Thymus (tissue), 11 donors: ENCODE results near the gene HCAR2. TPM values are rescaled to one million over a fixed set of nuclear protein-coding genes. Genes with fewer than 3 reads are reported as not detected.
"Not testable (repeated sequence)": the region's sequence is repeated elsewhere in the genome, so short reads cannot be mapped to it uniquely, and the experiment has no call there.

Experiments
- DNase-seq, 9 donors: peaks; one replicate each; pipeline ENCODE4 v3.0.0-alpha.2; 2013; ENCODE audit warnings: low spot score in 9 of 9, low read depth in 6 of 9, missing footprints in 1 of 9
- H3K27ac ChIP-seq, 2 donors: one replicate each; pipeline ENCODE4 v1.5.1; 2013; ENCODE audit warnings: control low read depth in 1 of 2, low read depth in 1 of 2, low read length in 1 of 2, mild to moderate bottlenecking in 1 of 2, moderate library complexity in 1 of 2
- H3K27me3 ChIP-seq, 2 donors: one replicate each; pipeline ENCODE4 v1.5.1; 2013; ENCODE audit warnings: low read length in 1 of 2; ENCODE audit not compliant: control insufficient read depth in 2 of 2, insufficient read depth in 1 of 2
- H3K36me3 ChIP-seq, 2 donors: one replicate each; pipeline ENCODE4 v1.5.1; 2013; ENCODE audit warnings: low read length in 1 of 2, mild to moderate bottlenecking in 1 of 2, moderate library complexity in 1 of 2; ENCODE audit not compliant: control insufficient read depth in 2 of 2, insufficient read depth in 2 of 2
- H3K4me1 ChIP-seq, 2 donors: one replicate each; pipeline ENCODE4 v1.5.1; 2013; ENCODE audit warnings: low read length in 2 of 2; ENCODE audit not compliant: control insufficient read depth in 2 of 2, insufficient read depth in 2 of 2
- H3K4me3 ChIP-seq, 2 donors: one replicate each; pipeline ENCODE4 v1.5.1; 2013; ENCODE audit warnings: low read length in 2 of 2, control low read depth in 1 of 2, mild to moderate bottlenecking in 1 of 2
- H3K9me3 ChIP-seq, 2 donors: one replicate each; pipeline ENCODE4 v1.5.1; 2013; ENCODE audit warnings: low read length in 1 of 2, mild to moderate bottlenecking in 1 of 2; ENCODE audit not compliant: control insufficient read depth in 2 of 2, insufficient read depth in 1 of 2
- WGBS: extraction: QIAGEN DNeasy Blood & Tissue Kit; methylation state at CpG from one replicate; pipeline ENCODE4 v1.1.7; 2013; 5-methylcytosine and 5-hydroxymethylcytosine counted together
- polyA plus RNA-seq: library from polyadenylated mRNA; stranded (reverse); fragments of 200-250 nt; gene quantifications from one replicate; pipeline ENCODE4 v1.2.3, GENCODE V29; 2013
- total RNA-seq: library from RNA; stranded (reverse); fragments of 120-200 nt; gene quantifications from one replicate; pipeline ENCODE4 v1.2.4, GENCODE V29; 2013
- donor health status: healthy.

The HCAR2 gene
- total and polyA plus RNA-seq, 2 donors = 1.8 to 4.3 TPM

- Histone ChIP-seq H3K4me1 (no peaks in the 10 kb centered on the region), H3K36me3 (no peaks in the 10 kb centered on the region), H3K27ac (no peak overlapping the region), H3K9me3 (no peaks in the 10 kb centered on the region), H3K4me3 (no peak overlapping the region), H3K27me3 (no peaks in the 10 kb centered on the region)
- WGBS = 55% methylated on average over 6 of the region's 6 CpGs
- DNase-seq = no peak
Measured at GRCh38 chr12:122659579-122659978, 43.6 kb downstream of the HCAR2 start.

GRCh38 chr12:122656298-122656697 lies 46.9 kb downstream of the HCAR2 start:
- WGBS = 94% methylated on average over 3 of the region's 3 CpGs
- Histone ChIP-seq H3K27me3 (no peaks in the 10 kb centered on the region), H3K9me3 (no peaks in the 10 kb centered on the region), H3K27ac (peak overlapping the region in 1 of 2 donors; percentile 17), H3K36me3 (no peaks in the 10 kb centered on the region), H3K4me1 (no peaks in the 10 kb centered on the region), H3K4me3 (no peak overlapping the region)
- peak in 1 of 9 donors; percentile 16 for DNase-seq

DNA sequence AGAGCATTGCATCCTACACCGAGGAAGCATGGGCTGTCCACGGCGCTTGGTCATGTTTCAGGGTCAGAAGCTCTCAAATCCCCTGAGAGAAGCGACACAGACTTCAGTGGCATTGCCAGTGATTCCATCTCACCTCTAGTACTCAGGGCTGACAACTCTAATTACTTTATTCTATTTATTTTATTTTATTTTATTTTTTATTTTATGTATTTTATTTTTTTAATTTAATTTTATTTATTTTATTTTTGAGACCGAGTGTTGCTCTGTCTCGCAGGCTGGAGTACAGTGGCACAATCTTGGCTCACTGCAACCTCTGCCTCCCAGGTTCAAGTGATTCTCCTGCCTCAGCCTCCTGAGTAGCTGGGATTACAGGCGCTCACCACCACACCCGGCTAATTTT lies 49.9 kb downstream of the HCAR2 start:
- H3K9me3 ChIP-seq, H3K27me3 ChIP-seq, H3K4me3 ChIP-seq, H3K27ac ChIP-seq, H3K36me3 ChIP-seq, DNase-seq, H3K4me1 ChIP-seq: not testable (repeated sequence)
- 98% methylated on average over 8 of the region's 8 CpGs for WGBS

GRCh38 chr12:122651520-122652224 lies 51.5 kb downstream of the HCAR2 start:
- H3K4me3 ChIP-seq = no peak overlapping the region
- H3K9me3 ChIP-seq = no peaks in the 10 kb centered on the region
- H3K4me1 ChIP-seq = no peaks in the 10 kb centered on the region
- DNase-seq = no peak
- H3K36me3 ChIP-seq = no peaks in the 10 kb centered on the region
- no peak overlapping the region for H3K27ac ChIP-seq
- WGBS = 92% methylated on average over 11 of the region's 11 CpGs
- H3K27me3 ChIP-seq = no peaks in the 10 kb centered on the region

Other genes starting within 250 kb of the HCAR2 start
- gene ZCCHC8, start 202.4 kb downstream of the HCAR2 start, total RNA-seq = 24.6 TPM
- 46.7 TPM for gene ZCCHC8, start 202.4 kb downstream of the HCAR2 start, polyA plus RNA-seq
- gene RSRC2, start 176.4 kb downstream of the HCAR2 start, total RNA-seq = 75.5 TPM
- gene RSRC2, start 176.4 kb downstream of the HCAR2 start, polyA plus RNA-seq = 112 TPM
- gene KNTC1, start 176.1 kb downstream of the HCAR2 start, total RNA-seq = 40.8 TPM
- gene KNTC1, start 176.1 kb downstream of the HCAR2 start, polyA plus RNA-seq = 34.0 TPM
- gene HCAR3, start 13.5 kb upstream of the HCAR2 start, total RNA-seq = 0.47 TPM
- gene HCAR3, start 13.5 kb upstream of the HCAR2 start, polyA plus RNA-seq = 1.8 TPM
- 0.33 TPM for gene HCAR1, start 27.5 kb upstream of the HCAR2 start, total RNA-seq
- 0.50 TPM for gene HCAR1, start 27.5 kb upstream of the HCAR2 start, polyA plus RNA-seq
- 42.1 TPM for gene DENR, start 49.5 kb upstream of the HCAR2 start, total RNA-seq
- gene DENR, start 49.5 kb upstream of the HCAR2 start, polyA plus RNA-seq = 56.8 TPM
- gene CCDC62, start 71.2 kb upstream of the HCAR2 start, total RNA-seq = 1.2 TPM
- gene CCDC62, start 71.2 kb upstream of the HCAR2 start, polyA plus RNA-seq = 0.59 TPM
- 23.8 TPM for gene HIP1R, start 132.1 kb upstream of the HCAR2 start, total RNA-seq
- 49.0 TPM for gene HIP1R, start 132.1 kb upstream of the HCAR2 start, polyA plus RNA-seq
- gene VPS37B, start 192.8 kb upstream of the HCAR2 start, total RNA-seq = 8.9 TPM
- 28.2 TPM for gene VPS37B, start 192.8 kb upstream of the HCAR2 start, polyA plus RNA-seq